SK-N-DZ (cell line): ENCODE data around the gene RSU1.

Source experiments
- DNase-seq: peaks from one replicate; pipeline ENCODE4 v3.0.0-alpha.2; 2015; ENCODE audit warnings: low spot score

RSU1 gene

GRCh38 chr10:16606421-16606820 lies 210.8 kb downstream of the RSU1 start:
- DNase-seq = no peak

GRCh38 chr10:16603308-16603707 lies 213.9 kb downstream of the RSU1 start:
- DNase-seq = no peak

- no peak for DNase-seq
Measured at GRCh38 chr10:16602104-16602775, 215.0 kb downstream of the RSU1 start.

- DNase-seq = no peak
Measured at GRCh38 chr10:16599662-16600061, 217.6 kb downstream of the RSU1 start.

- no peak for DNase-seq
Measured at GRCh38 chr10:16597656-16598055, 219.6 kb downstream of the RSU1 start.

GRCh38 chr10:16592378-16592777 lies 224.8 kb downstream of the RSU1 start:
- no peak for DNase-seq

GRCh38 chr10:16586358-16587138 lies 230.7 kb downstream of the RSU1 start:
- DNase-seq = no peak

- no peak for DNase-seq
Measured at GRCh38 chr10:16585103-16585502, 232.1 kb downstream of the RSU1 start.

GRCh38 chr10:16583382-16583781 lies 233.8 kb downstream of the RSU1 start:
- no peak for DNase-seq

GRCh38 chr10:16581202-16581601 lies 236.0 kb downstream of the RSU1 start:
- no peak for DNase-seq

- DNase-seq = no peak
Measured at GRCh38 chr10:16570731-16571130, 246.5 kb downstream of the RSU1 start.

GRCh38 chr10:16566202-16566805 lies 250.9 kb downstream of the RSU1 start:
- no peak for DNase-seq

GRCh38 chr10:16565604-16566003 lies 251.6 kb downstream of the RSU1 start:
- DNase-seq = no peak

- DNase-seq = no peak
Measured at GRCh38 chr10:16562891-16563290, 254.3 kb downstream of the RSU1 start.

GRCh38 chr10:16559236-16559773 lies 257.9 kb downstream of the RSU1 start:
- DNase-seq = peak; percentile 52

- DNase-seq = no peak
Measured at GRCh38 chr10:16547973-16548372, 269.3 kb downstream of the RSU1 start.

GRCh38 chr10:16545116-16545736 lies 272.0 kb downstream of the RSU1 start:
- DNase-seq = peak; percentile 89

- no peak for DNase-seq
Measured at GRCh38 chr10:16544591-16544990, 272.6 kb downstream of the RSU1 start.

GRCh38 chr10:16544099-16544498 lies 273.1 kb downstream of the RSU1 start:
- no peak for DNase-seq
